CD4-positive, alpha-beta memory T cell (primary cell): ENCODE data around the gene TACR2. TPM values are rescaled to one million over a fixed set of nuclear protein-coding genes. Genes with fewer than 3 reads are reported as not detected.

Source experiments
- CTCF ChIA-PET: fragments of 350-600 bp; sonication (Branson Sonifier 250); formaldehyde crosslinking; loops from one replicate; lab custom pipeline; 2021; ENCODE audit warnings: inconsistent platforms; ENCODE audit not compliant: partially characterized antibody; lab: Charles Lee
- POLR2A ChIA-PET: fragments of 350-600 bp; sonication (Branson Sonifier 250); formaldehyde crosslinking; loops from one replicate; lab custom pipeline; 2021; ENCODE audit not compliant: partially characterized antibody; lab: Charles Lee
- DNase-seq, 5 donors: peaks; one replicate each; pipeline versions ENCODE4 v3.0.0 to v3.0.0-alpha.2; 2020 to 2022; ENCODE audit warnings: mixed read lengths in 1 of 5
- H3K27ac ChIP-seq: one replicate; pipeline ENCODE4 v1.7.0; 2013; ENCODE audit warnings: low read depth, low read length
- H3K27me3 ChIP-seq: 2 replicates; pipeline ENCODE4 v1.7.0; 2013; ENCODE audit warnings: mild to moderate bottlenecking, low read length, moderate library complexity; ENCODE audit not compliant: insufficient read depth
- H3K36me3 ChIP-seq: 2 replicates; pipeline ENCODE4 v1.7.0; 2013; ENCODE audit warnings: mild to moderate bottlenecking, low read length, moderate library complexity; ENCODE audit not compliant: insufficient read depth
- H3K4me1 ChIP-seq: 2 replicates; pipeline ENCODE4 v1.7.0; 2013; ENCODE audit warnings: mild to moderate bottlenecking, low read length, moderate library complexity; ENCODE audit not compliant: insufficient read depth
- H3K4me3 ChIP-seq, 2 donors: one replicate each; pipeline ENCODE4 v1.7.0; 2013; ENCODE audit warnings: low read length in 2 of 2, mild to moderate bottlenecking in 1 of 2
- H3K9me3 ChIP-seq, 2 donors: one replicate each; pipeline ENCODE4 v1.7.0; 2013; ENCODE audit warnings: low read length in 2 of 2, control low read depth in 1 of 2; ENCODE audit not compliant: control insufficient read depth in 1 of 2
- H3K27ac Mint-ChIP-seq, 7 donors: one replicate each; pipeline ENCODE4 v1.8.0; 2020 to 2021; ENCODE audit warnings: mixed read lengths in 7 of 7, mild to moderate bottlenecking in 6 of 7, inconsistent platforms in 3 of 7, moderate library complexity in 3 of 7
- H3K27me3 Mint-ChIP-seq, 2 donors: one replicate each; pipeline ENCODE4 v1.8.0; 2020 to 2021; ENCODE audit warnings: mixed read lengths in 2 of 2
- H3K36me3 Mint-ChIP-seq, 2 donors: one replicate each; pipeline ENCODE4 v1.8.0; 2020 to 2021; ENCODE audit warnings: mixed read lengths in 2 of 2, inconsistent platforms in 1 of 2, mild to moderate bottlenecking in 1 of 2
- H3K4me1 Mint-ChIP-seq, 4 donors: one replicate each; pipeline ENCODE4 v1.8.0; 2020 to 2021; ENCODE audit warnings: mixed read lengths in 4 of 4, mild to moderate bottlenecking in 1 of 4
- H3K4me3 Mint-ChIP-seq, 8 donors: one replicate each; pipeline ENCODE4 v1.8.0; 2020 to 2021; ENCODE audit warnings: mixed read lengths in 8 of 8, mild to moderate bottlenecking in 7 of 8, moderate library complexity in 6 of 8, inconsistent platforms in 3 of 8
- H3K9me3 Mint-ChIP-seq, 8 donors: one replicate each; pipeline ENCODE4 v1.8.0; 2020 to 2021; ENCODE audit warnings: mixed read lengths in 8 of 8, mild to moderate bottlenecking in 5 of 8, inconsistent platforms in 3 of 8, moderate library complexity in 1 of 8
- intact Hi-C: fragments of 100-400 bp; cut with micrococcal nuclease; formaldehyde crosslinking; loops from one replicate; pipeline ENCODE4 v1.15.1; 2023
- polyA plus RNA-seq, 2 donors: library from polyadenylated mRNA; unstranded; fragments of 300-500 nt; fragmentation: Illumina TruSeq; gene quantifications; one replicate each; pipeline ENCODE4 v1.2.3, GENCODE V29; 2021
- total RNA-seq, 2 experiments: library from RNA; stranded (reverse); gene quantifications; one replicate each; pipeline ENCODE4 v1.2.3, GENCODE V29; 2021

Gene TACR2
- total and polyA plus RNA-seq, 4 experiments from 2014 or later, result 0.17 to 0.19 TPM; not detected in 2

DNA sequence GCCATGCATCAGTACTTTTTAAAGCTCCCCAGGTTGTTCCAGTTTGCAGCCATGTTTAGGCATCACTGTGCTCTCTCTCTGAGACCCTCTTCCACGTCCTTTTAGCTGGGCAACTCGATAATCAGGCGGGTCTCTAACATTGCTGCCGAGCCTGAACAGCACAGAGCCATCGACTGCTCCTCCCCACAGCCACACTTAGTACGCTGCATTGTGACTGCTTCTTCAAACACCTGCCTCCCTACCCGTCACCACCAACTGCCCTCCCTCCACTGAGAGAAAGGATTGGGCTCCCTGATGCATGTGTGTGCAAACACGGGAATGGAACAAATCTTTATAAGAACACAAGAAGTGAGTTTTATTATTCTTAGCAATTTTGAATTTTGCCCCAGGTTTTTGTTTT lies 11.4 kb upstream of the TACR2 start:
- intact Hi-C loops, result loop anchor here (5.0 kb wide), 1 partner anchor 209 kb away; no protein-coding TSS in a partner anchor
- Histone ChIP-seq H3K27me3 (no peaks in the 10 kb centered on the region), H3K4me3 (no peak overlapping the region), H3K9me3 (no peaks in the 10 kb centered on the region), H3K4me1 (peaks cover 42% of the 10 kb centered on the region), H3K27ac (no peak overlapping the region), H3K36me3 (no peaks in the 10 kb centered on the region)
- peaks cover 38 to 56% (median 47%) of the 10 kb centered on the region in 4 donors for H3K4me1 Mint-ChIP-seq
- H3K4me3 Mint-ChIP-seq, result peak overlapping the region in 3 of 8 donors; percentile 33 to 58 (median 50)
- no peaks in the 10 kb centered on the region for H3K27me3 Mint-ChIP-seq
- POLR2A ChIA-PET, result interaction anchor here (1.6 kb wide), 1 partner anchor 20 kb away, joined by 6 read pairs; no protein-coding TSS in a partner anchor
- H3K36me3 Mint-ChIP-seq, result no peaks in the 10 kb centered on the region
- no peak for DNase-seq
- H3K27ac Mint-ChIP-seq, result peak overlapping the region in 6 of 7 donors; percentile 27 to 95 (median 74)
- no peaks in the 10 kb centered on the region for H3K9me3 Mint-ChIP-seq
- CTCF ChIA-PET, result interaction anchor here (0.7 to 6.3 kb wide), 13 partner anchors 10 to 336 kb away, joined by 3 to 50 read pairs (median 4); no protein-coding TSS in a partner anchor

DNA sequence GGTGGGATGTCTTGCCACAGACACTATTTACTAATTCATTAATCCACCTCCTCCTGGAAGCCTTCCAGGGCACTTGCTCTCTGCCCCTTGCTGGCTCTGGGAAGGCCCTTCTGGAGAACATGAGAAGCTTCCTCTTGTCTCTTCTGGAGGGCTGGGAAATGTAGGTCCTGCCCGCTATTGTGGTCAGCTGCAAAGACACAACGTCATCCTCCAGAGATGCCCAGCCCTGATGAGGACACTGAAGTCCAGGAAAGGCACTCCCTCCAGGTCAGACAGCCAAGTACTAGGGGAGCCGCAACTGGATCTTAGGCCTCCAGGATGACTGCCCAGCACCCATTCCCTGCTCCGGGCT lies 9.6 kb upstream of the TACR2 start:
- H3K4me1 ChIP-seq, result peaks cover 56% of the 10 kb centered on the region
- no peak overlapping the region for H3K4me3 ChIP-seq
- H3K9me3 ChIP-seq, result no peaks in the 10 kb centered on the region
- H3K36me3 Mint-ChIP-seq, result no peaks in the 10 kb centered on the region
- peak overlapping the region in 5 of 8 donors; percentile 12 to 67 (median 44) for H3K4me3 Mint-ChIP-seq
- H3K27ac Mint-ChIP-seq, result peak overlapping the region; percentile 81 to 95 (median 90)
- H3K27me3 ChIP-seq, result no peaks in the 10 kb centered on the region
- ChIA-PET CTCF (interaction anchor here (0.9 to 6.3 kb wide), 7 partner anchors 10 to 88 kb away, joined by 3 to 50 read pairs (median 4); partner anchors contain the start of genes TACR2 and TSPAN15), POLR2A (interaction anchor here (0.7 to 2.6 kb wide), 7 partner anchors 9 to 107 kb away, joined by 3 to 10 read pairs (median 3); partner anchors contain the start of genes TACR2 and TSPAN15)
- peaks cover 46 to 71% (median 55%) of the 10 kb centered on the region in 4 donors for H3K4me1 Mint-ChIP-seq
- no peak for DNase-seq
- no peaks in the 10 kb centered on the region for H3K9me3 Mint-ChIP-seq
- H3K27me3 Mint-ChIP-seq, result no peaks in the 10 kb centered on the region
- peak overlapping the region; percentile 61 for H3K27ac ChIP-seq
- intact Hi-C loops, result loop anchor here (1.0 to 5.0 kb wide), 3 partner anchors 24 to 211 kb away; partner anchors contain the start of gene TSPAN15
- no peaks in the 10 kb centered on the region for H3K36me3 ChIP-seq

DNA sequence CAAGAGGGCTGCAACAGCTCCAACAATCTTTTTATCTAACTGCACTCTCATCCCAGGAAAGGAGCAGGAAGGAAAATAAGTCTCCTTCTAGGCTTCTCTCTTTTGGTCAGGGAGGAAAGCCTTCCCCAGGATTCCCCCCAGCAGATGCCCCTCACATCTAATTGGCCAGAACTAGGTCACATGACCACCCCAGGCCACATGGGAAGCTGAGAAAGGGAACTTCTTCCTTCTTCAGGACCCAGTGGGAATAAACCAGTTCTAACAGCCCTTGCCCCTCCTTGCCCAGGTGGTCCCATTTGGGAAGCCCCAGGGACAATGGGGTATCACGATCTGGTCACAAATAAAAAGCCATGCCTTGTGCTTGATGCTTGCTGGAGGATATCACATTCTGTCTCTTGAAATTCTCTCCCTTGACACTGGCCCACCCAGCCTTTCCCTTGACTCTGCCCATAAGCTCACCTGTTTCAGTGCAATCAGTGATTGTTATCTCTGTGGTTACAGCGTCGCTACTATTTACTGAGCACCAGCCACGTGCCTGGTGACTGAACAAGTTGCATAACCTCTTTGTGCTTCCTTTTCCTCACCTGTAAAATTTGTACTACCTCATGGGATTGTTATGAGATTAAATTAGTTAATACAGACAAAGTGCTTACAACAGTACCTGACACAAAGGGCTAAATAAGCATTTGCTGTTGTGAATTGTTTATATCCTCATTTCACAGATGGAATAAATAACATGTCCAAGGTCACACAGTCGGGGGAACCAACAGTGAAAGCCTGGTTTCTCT lies 9.0 kb upstream of the TACR2 start:
- Histone ChIP-seq H3K36me3 (no peaks in the 10 kb centered on the region), H3K4me1 (peaks cover 56% of the 10 kb centered on the region), H3K27me3 (no peaks in the 10 kb centered on the region), H3K27ac (peak overlapping the region; percentile 61), H3K4me3 (no peak overlapping the region), H3K9me3 (no peaks in the 10 kb centered on the region)
- intact Hi-C loops, result loop anchor here (1.0 to 5.0 kb wide), 3 partner anchors 25 to 212 kb away; partner anchors contain the start of gene TSPAN15
- Mint-ChIP-seq H3K36me3 (no peaks in the 10 kb centered on the region), H3K27me3 (no peaks in the 10 kb centered on the region), H3K4me1 (peaks cover 46 to 71% (median 55%) of the 10 kb centered on the region in 4 donors), H3K27ac (peak overlapping the region; percentile 81 to 95 (median 90)), H3K4me3 (peak overlapping the region in 7 of 8 donors; percentile 2 to 72 (median 47)), H3K9me3 (no peaks in the 10 kb centered on the region)
- POLR2A ChIA-PET, result interaction anchor here (0.6 to 2.6 kb wide), 9 partner anchors 9 to 107 kb away, joined by 3 to 10 read pairs (median 3); partner anchors contain the start of genes TACR2 and TSPAN15
- CTCF ChIA-PET, result interaction anchor here (0.8 to 6.3 kb wide), 7 partner anchors 9 to 214 kb away, joined by 3 to 50 read pairs (median 4); partner anchors contain the start of genes TACR2 and TSPAN15
- DNase-seq, result peak; percentile 73 to 86 (median 82)

DNA sequence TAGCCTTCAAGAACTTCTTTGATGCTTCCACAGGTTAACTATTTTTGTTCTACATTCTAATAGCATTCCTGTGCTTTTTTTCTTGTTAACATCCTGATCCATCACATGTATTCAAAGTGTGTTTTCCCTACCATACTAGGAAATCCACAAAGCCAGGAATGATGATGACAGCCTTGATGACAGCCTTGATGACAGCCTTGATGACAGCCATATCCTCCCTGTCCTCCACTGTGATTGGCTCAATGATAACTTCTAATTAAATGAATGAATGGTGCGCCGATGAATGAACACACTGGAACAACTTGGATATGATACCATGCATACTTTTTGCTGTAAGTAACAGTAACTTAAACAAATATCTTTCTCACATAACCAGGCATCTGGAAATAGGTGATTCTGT lies 8.3 kb upstream of the TACR2 start:
- peaks cover 56% of the 10 kb centered on the region for H3K4me1 ChIP-seq
- H3K4me3 ChIP-seq, result no peak overlapping the region
- no peaks in the 10 kb centered on the region for H3K36me3 ChIP-seq
- POLR2A ChIA-PET, result interaction anchor here (0.6 to 2.6 kb wide), 5 partner anchors 15 to 106 kb away, joined by 3 to 10 read pairs (median 3); partner anchors contain the start of gene TSPAN15
- DNase-seq, result no peak
- Mint-ChIP-seq H3K9me3 (no peaks in the 10 kb centered on the region), H3K27me3 (no peaks in the 10 kb centered on the region), H3K27ac (peak overlapping the region; percentile 81 to 95 (median 90)), H3K36me3 (no peaks in the 10 kb centered on the region), H3K4me3 (peak overlapping the region in 4 of 8 donors; percentile 8 to 65 (median 52)), H3K4me1 (peaks cover 46 to 71% (median 55%) of the 10 kb centered on the region in 4 donors)
- CTCF ChIA-PET, result interaction anchor here (0.8 to 6.3 kb wide), 7 partner anchors 9 to 215 kb away, joined by 3 to 50 read pairs (median 4); partner anchors contain the start of genes TACR2 and TSPAN15
- peak overlapping the region; percentile 61 for H3K27ac ChIP-seq
- no peaks in the 10 kb centered on the region for H3K9me3 ChIP-seq
- H3K27me3 ChIP-seq, result no peaks in the 10 kb centered on the region
- intact Hi-C loops, result loop anchor here (5.0 kb wide), 1 partner anchor 212 kb away; no protein-coding TSS in a partner anchor

DNA sequence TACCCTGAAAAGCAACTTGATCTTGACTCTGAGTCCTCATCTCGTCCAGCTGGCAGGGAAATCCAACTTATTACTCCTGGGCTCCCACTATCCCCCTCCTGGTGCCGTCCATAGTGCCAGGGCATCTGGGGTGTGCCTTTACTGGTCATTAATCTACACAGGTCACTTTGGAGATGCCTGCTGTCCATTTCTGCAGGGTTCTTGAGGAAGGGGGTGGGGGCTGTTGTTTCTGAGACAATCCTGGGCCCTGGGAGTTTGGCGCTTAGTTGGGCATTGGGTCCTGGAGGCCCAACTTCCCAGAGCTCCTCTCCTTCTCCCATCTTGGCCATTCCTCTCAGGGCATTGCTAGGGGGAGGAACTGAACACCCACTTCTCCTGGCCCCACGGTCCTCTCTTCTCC lies 6.0 kb upstream of the TACR2 start:
- Mint-ChIP-seq H3K4me1 (peaks cover 43 to 66% (median 50%) of the 10 kb centered on the region in 4 donors), H3K27me3 (no peaks in the 10 kb centered on the region), H3K27ac (peak overlapping the region in 2 of 7 donors; percentile 46 to 57), H3K36me3 (no peaks in the 10 kb centered on the region), H3K4me3 (no peak overlapping the region), H3K9me3 (no peaks in the 10 kb centered on the region)
- POLR2A ChIA-PET, result interaction anchor here (1.3 to 2.6 kb wide), 2 partner anchors 14 to 85 kb away, joined by 3 to 18 read pairs; no protein-coding TSS in a partner anchor
- no peak for DNase-seq
- Histone ChIP-seq H3K27ac (no peak overlapping the region), H3K4me1 (peaks cover 55% of the 10 kb centered on the region), H3K4me3 (no peak overlapping the region), H3K36me3 (no peaks in the 10 kb centered on the region), H3K9me3 (no peaks in the 10 kb centered on the region), H3K27me3 (no peaks in the 10 kb centered on the region)
- CTCF ChIA-PET, result interaction anchor here (1.3 to 6.3 kb wide), 5 partner anchors 12 to 214 kb away, joined by 4 to 50 read pairs (median 7); no protein-coding TSS in a partner anchor
- intact Hi-C loops, result no loop called here

DNA sequence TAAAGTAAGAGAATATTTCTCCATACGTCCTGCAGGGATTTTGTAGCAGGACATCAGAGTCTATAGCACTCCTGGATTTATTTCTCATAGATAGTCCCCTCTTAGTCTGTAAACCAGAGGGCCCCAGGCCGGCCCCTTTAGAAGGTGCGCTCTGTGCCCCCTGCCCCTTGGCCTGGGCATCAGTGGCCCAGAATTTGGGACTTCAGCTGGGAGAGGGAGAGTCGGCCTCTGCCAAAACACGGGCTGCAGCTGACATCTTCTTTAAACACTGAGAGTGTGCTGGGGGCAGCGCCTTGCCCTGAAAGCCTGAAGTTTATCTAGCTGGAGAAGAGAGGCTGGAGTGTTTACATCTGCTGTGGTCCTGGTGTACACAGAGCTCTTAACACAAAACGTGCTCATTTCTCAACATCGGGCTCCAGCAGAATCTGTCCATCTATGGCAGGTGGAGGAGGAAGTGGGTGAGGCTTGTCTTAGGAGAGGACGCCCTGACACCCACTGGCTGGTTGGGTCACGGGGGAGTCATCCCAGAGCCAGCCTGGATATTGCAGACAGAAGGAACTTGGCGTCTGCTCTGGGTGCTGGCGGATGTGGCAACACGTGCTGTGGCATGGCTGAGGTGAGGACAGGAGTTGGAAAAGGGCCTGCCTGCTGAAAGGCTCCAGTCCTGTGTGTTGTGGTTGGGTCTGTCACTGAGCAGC lies 5.0 kb upstream of the TACR2 start:
- intact Hi-C loops, result no loop called here
- Histone ChIP-seq H3K9me3 (no peaks in the 10 kb centered on the region), H3K27me3 (no peaks in the 10 kb centered on the region), H3K4me1 (peaks cover 48% of the 10 kb centered on the region), H3K36me3 (no peaks in the 10 kb centered on the region), H3K4me3 (no peak overlapping the region), H3K27ac (no peak overlapping the region)
- H3K4me1 Mint-ChIP-seq, result peaks cover 38 to 57% (median 43%) of the 10 kb centered on the region in 4 donors
- H3K27ac Mint-ChIP-seq, result peak overlapping the region in 6 of 7 donors; percentile 24 to 78 (median 66)
- H3K9me3 Mint-ChIP-seq, result no peaks in the 10 kb centered on the region
- no peak for DNase-seq
- ChIA-PET POLR2A (interaction anchor here (1.3 kb wide), 1 partner anchor 86 kb away, joined by 3 read pairs; no protein-coding TSS in a partner anchor), CTCF (interaction anchor here (1.3 to 3.6 kb wide), 3 partner anchors 11 to 94 kb away, joined by 4 to 13 read pairs (median 4); no protein-coding TSS in a partner anchor)
- no peaks in the 10 kb centered on the region for H3K27me3 Mint-ChIP-seq
- no peaks in the 10 kb centered on the region for H3K36me3 Mint-ChIP-seq
- H3K4me3 Mint-ChIP-seq, result peak overlapping the region in 1 of 8 donors; percentile 43
